Left cardiac atrium (tissue), 4 donors: Measurements from ENCODE around the gene SCN4B. TPM values are rescaled to one million over a fixed set of nuclear protein-coding genes. Genes with fewer than 3 reads are reported as not detected.
A peak's percentile ranks its signal among the peaks of the same experiment; 100 is the strongest.

Experiments
- ATAC-seq, 2 donors: fragments of 200-7000 bp; cut with Tn5 transposase; one replicate each; pipeline ENCODE4 v1.9.1; 2020; ENCODE audit warnings: mild to moderate bottlenecking in 2 of 2, moderate library complexity in 2 of 2
- DNase-seq: peaks from one replicate; pipeline ENCODE4 v3.0.0-alpha.2; 2020
- intact Hi-C, 2 donors: fragments of 100-400 bp; cut with DNase I; formaldehyde crosslinking; loops; one replicate each; pipeline versions ENCODE4 v1.14.1 to v1.15.1; 2022 to 2023
- total RNA-seq, 2 donors: library from RNA; stranded (reverse); fragmentation: NEBNext Ultra II Directional; extraction: Animal tissue kit (Norgen Biotek cat#: 25700); gene quantifications; one replicate each; pipeline ENCODE4 v1.2.1, GENCODE V29; 2021
- donor health status: DM: no; HTN: yes; CAD: no.
- donor health status: DM: no; HTN: yes; CAD: no; lungs with severe emphysema.
- donor health status: DM: yes; HTN: yes; CAD: no.
- donor health status: Dilated cardiomyopathy.

Gene SCN4B
- total RNA-seq, 2 donors from 2014 or later = 5.9 to 11.3 TPM

DNA sequence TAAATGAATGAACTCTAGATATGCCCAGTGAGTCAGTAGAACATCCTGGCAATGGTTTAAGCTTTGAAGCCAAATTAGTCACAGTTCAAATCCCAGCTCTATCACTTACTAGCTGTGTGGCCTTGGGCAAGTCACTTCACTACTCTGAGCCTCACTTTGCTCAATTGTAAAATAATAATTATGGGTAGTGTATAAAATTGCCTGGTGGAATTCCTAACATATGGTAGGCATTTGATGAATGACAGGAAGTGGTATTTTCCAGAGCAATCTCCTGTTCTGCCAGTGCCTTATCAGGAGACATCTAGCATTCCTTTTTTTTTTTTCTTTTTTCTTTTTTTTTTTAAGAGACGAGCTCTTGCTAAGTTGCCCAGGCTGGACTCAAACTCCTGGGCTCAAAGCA lies 13.0 kb downstream of the SCN4B start:
- no peak for DNase-seq
- intact Hi-C loops = no loop called here
- ATAC-seq = no peak

DNA sequence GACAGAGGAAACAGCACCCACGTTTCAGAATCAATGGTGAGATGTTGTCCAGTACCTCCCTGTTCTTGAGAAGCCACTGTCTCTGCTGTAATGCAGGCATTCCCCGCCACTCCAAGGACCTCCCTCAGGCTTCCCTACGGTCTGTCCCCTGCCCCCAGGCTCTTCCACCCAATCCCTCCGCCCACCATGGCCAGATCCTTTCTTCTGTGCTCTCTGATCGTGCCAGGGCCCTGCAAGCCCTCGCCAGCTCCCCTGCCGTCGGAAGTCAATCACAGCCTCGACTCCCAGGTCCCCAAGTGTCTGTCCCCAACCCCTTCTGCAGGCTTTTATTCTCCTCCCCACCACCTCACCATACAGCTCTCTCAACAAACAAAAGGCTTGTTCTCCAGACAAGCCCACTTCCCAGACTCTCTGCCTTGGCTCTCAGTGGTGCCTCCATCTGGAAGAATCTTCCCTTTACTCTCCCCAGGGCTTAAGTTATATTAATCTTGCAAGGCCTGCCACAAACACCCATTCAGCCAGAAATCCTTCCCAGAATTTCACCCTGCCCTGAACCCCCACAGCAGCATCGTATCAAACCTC lies 13.7 kb downstream of the SCN4B start:
- ATAC-seq (no peak), DNase-seq (no peak)
- intact Hi-C loops = no loop called here

DNA sequence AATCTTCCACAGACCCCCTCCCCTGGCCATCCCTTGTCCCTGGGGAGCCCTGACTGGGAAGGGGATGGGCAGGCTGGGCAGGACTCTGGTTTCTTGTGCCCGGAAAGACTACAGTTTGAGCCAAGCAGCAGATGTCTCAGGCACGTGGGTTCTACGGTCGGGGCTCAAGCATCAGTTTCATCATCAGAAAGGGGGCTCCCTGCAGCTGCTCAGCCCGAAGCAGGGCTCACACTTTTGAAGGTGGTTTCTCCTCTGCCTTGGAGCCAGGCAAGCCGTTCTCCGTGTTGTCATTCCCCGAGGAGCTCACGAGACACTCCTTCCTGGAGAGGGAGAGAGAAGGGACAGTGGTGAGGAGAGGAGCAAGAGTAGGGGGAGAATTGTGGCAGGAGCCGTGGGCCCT lies 15.8 kb downstream of the SCN4B start:
- intact Hi-C loops = no loop called here
- DNase-seq (no peak), ATAC-seq (no peak)

DNA sequence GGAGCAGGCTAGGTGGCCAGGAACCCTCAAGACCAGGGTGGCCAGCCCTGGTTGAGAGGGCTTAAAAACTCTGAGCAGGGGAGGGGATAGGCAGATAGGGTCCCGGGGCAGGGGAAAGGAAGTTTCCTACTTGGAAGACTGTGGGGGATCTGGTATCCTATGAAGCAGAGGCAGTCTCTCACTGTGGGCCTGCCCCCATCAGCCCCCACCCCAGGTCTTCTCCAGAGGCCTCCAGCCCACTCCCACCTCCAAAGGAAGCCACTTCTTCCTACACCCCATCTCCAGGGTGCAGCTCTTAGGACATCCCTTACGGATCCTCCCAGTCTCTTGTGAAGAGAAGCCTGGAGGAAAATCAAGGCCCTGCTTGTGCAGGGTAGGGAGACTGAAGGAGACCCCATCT lies 16.3 kb downstream of the SCN4B start:
- no peak for DNase-seq
- no peak for ATAC-seq
- intact Hi-C loops = no loop called here

DNA sequence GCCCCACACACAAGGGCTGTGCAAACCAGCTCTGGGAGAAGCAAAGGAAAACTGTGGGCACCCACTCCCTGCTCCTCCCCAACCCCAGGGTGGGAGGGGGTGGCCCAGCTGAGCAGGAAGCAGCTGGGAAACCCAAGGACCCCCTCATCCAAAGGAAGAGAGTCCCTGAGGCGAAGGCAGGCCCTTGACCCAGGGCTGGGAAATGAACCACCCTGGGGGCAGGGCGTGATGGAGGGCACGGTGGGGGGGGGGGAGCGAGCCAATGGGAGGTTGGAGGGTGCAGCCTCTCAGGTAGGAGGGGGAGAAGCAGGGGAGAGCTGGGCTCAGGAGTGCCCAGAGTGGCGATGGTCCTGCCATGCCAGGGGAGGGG lies 16.8 kb downstream of the SCN4B start:
- DNase-seq (no peak), ATAC-seq (no peak)
- intact Hi-C loops = no loop called here

DNA sequence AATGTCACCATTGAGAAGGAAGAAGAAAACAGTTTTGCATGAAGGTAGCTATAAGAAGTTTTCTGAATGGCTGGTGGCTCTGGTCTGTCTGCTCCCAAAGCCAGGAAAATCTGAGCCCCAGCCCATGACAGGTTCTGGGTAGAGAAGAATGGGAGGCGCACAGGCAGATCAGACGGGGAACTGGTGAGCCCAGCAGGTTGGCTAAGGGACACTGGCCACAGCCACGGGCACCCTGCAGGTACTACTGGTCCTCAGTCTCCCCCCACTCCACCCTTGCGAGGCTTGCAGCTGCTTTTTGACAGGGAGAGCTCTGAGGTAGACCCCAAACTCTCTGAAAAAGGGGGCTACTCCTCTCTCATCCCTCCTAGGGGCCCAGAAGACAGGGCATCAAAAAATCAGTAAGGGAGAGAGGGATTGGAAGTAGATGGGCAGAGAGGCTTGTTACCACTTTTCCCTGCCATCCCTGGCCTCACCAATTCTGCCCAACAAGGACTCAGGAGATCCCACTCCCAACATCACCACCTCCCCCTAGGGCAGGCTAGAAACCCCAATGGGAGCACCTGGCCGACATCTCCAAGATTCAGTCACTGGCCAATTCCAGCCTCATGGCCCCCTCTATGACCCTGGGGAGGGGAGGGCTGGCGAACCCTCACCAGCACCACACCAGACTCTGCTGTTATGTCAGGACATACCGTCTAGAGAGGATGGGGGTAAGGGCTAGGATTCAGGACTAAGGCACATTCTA lies 17.4 kb downstream of the SCN4B start:
- intact Hi-C loops = no loop called here
- DNase-seq = no peak
- no peak for ATAC-seq

DNA sequence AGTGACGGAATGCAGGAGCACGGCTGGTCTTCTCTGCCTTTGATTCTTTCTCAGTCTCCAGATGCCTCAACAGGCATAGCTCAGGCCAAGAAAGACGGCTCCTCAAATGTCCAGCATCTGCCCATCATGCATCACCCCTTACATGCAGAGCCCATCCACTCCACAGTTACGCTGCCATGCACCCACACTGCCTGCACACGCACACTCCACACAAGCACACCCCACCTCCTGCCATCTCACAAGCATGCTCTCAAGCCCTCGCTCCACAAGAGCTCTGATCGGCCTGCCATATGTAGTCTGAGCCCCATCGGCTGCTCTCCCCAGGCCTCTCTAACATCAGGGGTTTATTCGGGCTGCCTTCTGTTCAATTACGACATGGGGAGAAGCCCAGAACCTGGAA lies 18.8 kb downstream of the SCN4B start:
- intact Hi-C loops = no loop called here
- ATAC-seq (no peak), DNase-seq (no peak)

DNA sequence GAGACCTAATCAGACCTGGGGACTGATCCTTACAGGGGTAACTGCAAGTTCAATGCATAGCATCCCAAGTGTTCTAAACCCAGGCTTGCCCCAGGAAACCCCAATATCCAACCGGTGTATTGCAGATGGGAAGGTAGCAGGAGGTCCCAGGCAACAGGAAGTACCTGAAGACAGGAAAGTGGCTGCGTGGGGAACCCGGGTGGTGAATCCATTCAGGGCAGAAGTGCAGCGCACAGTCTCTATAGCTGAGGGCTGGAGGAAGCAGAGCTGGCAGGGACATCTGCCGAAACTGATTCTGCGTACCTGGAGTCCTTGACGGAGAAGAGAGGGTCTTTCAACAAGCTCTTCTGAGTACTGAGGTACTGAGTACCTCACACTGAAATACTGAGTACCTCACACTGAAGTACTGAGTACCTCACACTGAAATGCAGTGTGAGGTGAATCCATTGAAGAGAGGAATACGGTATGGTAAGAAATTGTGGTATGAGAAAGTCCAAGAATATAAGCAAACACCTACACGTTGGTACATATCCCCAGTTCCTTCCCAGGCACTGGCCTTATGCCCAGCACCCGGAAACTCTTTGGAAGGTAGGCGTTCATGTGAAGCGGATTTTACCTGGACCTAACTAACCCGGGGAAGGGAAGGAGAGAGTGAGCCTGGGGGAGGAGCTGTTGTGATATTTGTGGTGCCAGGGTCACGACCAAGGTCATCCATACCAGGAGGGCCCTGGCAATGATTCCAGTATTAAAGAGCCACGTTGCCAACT lies 20.1 kb downstream of the SCN4B start:
- DNase-seq (no peak), ATAC-seq (no peak)
- intact Hi-C loops = no loop called here

DNA sequence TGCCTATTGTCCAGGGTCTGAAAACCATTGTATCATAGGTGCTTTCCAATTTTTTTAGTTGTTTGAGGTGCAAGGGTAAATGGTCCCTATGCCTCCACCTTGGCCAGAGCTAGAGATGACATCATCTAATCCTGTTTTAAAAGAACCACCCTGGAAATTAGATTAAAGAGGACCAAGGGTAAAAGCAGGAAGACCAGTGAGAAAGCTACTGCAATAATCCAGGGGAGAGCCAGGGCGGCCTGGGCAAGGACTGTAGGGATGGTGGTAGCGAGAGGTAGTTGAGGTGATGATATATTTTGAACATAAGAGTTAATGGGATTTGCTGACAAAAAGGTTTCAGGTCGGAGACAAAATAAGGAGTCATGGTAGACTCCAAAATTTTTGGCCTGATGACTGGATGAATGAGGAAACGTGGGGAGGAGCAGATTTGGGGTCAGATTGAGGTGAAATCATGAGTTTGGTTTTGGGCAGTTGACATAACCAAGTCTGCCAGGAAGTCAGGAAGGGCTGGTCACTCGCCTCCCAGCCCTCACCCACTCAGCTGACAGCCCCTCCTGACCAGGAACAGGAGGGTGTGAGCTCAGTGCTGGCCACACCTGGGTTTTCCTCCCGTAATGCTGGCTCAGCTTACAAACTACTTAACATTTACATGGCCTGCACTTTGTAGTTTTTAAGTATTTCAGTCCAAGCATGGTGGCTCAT lies 23.0 kb downstream of the SCN4B start:
- intact Hi-C loops = no loop called here
- no peak for DNase-seq
- peak in 1 of 2 donors; percentile 72 for ATAC-seq

DNA sequence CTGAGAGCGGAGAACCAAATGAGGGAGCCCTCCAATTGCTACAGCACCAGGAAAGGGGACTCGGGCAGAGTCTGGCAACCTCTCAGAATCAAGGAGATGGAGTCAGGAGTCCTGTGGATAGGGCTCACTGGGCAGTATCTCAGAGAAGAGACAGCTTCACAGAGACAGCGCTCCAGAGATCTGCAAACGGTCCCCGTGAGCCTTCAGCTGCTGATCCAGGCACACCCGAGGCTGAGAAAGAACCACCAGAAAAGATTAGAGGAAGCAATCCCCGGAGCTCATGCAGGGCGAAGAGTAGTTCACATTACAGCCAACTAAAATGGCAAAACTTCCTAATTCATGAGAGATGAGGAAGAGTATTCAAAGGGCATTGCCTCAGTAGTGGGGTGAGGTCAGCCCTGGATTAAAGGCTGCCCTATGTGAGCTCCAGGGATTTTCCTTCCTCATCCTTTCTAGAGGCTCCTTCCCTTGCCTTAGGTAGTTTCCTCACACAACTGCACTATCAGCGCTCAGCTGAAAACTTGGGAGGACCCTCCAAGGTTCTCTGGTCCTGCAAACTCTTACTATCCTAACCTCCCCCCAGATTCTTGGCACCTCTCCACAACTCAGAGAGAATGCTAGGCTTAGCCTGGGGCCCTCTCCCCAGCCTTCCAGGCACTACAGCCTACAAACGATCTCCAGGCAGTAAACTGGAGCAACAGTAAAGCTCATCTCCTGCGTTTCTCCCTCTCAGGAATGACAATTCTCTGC lies 23.7 kb downstream of the SCN4B start:
- ATAC-seq (peak in 1 of 2 donors; percentile 45), DNase-seq (no peak)
- intact Hi-C loops = no loop called here

DNA sequence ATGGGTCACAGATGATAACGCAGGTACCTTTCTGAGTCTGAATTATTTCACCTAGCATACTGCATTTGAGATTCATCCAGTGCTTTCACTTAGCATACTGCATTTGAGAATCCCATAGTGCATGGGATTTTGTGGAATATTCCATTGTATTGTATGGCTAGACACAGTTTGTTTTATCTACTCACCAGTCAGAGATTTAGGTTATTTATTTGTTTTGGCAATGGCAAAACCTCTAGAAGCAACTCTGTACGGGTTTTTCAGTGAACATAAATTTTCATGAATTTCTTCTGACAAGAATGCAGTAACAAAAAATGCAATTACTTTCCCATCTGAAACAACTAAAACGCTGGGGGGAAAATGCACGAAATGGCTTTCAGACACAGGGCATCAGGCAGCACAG lies 24.3 kb downstream of the SCN4B start:
- DNase-seq (no peak), ATAC-seq (no peak)
- intact Hi-C loops = no loop called here

DNA sequence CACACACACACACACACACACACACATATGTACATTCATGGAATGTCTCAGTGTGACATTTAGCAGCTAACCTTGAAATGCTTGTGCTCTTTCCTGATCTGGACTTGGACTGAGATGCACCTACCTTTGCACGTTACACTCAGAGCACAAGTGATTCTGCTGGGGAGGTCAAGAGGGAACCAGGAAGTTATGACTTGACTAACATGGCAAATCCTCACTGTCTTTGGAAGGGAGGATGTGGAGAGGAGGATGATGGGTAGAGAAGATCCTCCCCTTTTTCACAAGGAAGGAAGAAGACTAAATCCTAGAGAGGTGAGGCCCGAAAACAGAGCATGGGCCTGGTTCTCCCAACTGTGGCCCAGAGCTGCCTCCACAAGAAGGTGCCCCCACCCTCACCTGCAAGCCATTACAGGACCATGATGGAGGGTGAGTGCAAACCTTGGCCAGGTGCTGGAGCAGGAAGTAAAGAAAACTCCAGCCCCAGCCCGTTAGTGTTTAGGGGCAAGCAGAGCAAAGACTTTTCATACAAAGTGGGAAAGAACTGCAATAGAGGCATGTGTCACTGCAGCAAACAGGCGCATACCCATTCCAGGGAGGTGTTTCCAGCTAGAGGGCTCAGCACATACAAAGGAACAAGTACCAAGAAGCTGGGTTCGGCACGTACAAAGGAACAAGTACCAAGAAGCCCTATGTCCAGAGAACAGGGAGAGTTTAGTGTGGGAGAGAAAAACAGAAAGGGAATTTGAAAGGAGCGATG lies 26.4 kb downstream of the SCN4B start:
- intact Hi-C loops = no loop called here
- no peak for DNase-seq
- no peak for ATAC-seq

DNA sequence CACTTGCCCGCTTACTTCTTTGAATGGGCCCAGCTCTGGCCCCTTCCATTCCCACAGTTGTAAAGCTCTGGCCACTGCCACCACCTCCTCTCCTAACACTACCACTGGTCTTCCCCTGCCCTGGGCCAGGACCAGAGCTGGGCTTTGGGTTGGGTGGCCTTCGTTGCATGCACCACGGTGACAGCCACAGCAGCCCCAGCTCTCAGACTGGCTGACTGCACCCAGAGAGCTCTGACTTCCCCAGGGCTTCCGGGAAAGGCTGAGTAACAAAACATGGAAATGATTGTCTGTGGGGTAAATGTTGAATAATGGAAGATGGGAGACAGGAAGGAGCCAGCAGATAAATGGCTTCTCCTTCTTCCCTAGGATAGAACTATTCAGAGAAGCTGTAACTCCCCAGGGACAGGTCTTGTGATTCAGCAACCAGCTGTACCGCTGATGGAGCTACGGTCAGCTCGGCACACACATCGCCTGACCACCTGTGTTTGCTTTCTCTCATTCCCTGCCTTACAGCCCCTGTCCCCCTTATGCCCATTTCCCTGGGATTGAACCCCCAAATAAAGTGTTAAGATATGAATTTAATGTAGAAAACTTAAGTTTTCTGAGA lies 27.6 kb downstream of the SCN4B start:
- DNase-seq = no peak
- ATAC-seq = no peak
- intact Hi-C loops = no loop called here

DNA sequence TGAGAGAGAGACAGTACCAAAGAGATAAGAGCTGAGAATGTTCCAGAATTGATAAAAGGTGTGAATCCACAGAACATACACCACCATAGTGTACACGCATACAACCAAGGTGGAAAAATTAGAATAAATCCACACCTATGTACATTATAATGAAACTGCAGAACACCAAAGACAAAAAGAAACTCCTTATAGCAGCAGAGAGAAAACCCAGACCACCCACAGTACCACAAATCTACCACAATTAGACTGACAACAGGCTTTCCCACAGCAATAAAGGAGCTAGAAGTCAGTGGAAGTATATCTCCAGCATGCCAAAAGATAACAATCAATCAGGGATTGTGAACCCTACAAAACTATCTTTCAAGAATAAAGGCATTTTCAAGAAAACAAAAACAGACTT lies 31.8 kb downstream of the SCN4B start:
- intact Hi-C loops = no loop called here
- ATAC-seq (no peak), DNase-seq (no peak)

DNA sequence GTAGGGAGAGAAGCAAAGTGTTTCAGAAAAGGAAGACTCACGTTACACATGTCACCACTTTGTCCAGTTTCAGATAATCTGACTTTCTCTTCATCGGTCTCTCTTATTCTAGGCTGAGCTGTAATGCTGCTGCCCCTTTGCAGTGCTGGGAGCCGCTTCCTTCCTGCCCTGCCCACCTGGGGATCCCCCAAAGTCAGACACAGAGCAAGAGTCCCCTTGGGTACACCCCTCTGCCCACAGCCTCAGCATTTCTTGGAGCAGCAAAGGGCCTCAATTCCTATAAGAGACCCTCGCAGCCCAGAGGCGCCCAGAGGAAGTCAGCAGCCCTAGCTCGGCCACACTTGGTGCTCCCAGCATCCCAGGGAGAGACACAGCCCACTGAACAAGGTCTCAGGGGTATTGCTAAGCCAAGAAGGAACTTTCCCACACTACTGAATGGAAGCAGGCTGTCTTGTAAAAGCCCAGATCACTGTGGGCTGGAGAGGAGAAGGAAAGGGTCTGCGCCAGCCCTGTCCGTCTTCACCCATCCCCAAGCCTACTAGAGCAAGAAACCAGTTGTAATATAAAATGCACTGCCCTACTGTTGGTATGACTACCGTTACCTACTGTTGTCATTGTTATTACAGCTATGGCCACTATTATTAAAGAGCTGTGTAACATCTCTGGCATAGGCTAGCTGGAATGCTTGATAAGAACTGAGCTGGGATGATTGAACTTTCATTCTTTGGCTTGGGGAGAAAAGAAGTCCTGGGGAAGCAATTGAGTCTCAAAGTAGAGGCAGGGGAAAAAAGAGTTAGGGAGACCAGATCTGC lies 34.6 kb downstream of the SCN4B start:
- intact Hi-C loops = no loop called here
- ATAC-seq (peak; percentile 38 to 47), DNase-seq (no peak)

DNA sequence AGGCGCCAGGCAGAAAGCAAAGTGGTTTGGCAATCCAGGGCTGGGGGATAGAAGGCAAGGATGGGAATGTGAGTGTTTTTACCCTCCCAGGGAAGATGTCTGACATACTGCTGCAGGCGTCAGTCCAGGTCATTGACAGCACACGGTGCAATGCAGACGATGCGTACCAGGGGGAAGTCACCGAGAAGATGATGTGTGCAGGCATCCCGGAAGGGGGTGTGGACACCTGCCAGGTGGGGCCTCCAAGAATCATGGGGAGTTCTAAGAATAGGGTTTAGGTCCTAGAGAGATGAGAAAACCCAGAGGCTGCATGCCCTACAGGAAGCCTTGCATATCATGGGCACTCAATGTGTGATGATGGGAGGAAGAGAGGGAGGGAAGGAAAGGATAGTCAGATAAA lies 37.6 kb downstream of the SCN4B start:
- DNase-seq = no peak
- no peak for ATAC-seq
- intact Hi-C loops = no loop called here

DNA sequence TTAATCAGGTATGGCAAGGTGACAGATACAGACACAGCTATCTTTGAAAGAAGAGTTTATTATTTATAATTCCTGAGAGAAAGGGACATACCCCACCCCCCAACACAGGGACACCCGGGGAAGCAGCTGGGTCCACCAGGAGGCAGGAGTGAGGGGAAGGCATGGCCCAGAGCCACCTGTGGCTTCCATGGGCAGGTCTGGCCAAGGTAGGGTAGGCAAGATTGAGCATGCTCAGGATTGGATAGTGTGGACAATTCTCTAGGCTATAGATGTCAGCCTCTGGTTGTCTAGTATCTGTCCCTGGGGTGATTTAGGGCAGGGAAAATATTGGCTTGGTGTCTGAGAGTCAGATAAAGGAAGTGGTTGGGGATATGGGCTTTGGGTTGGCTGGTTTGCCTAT lies 38.4 kb downstream of the SCN4B start:
- DNase-seq = no peak
- no peak for ATAC-seq
- intact Hi-C loops = no loop called here
